ENCODE results near the gene TNFRSF6B. TPM values are rescaled to one million over a fixed set of nuclear protein-coding genes. Genes with fewer than 3 reads are reported as not detected.

TNFRSF6B gene
- total RNA-seq, 1 experiment from 2014 or later, result not detected

DNA sequence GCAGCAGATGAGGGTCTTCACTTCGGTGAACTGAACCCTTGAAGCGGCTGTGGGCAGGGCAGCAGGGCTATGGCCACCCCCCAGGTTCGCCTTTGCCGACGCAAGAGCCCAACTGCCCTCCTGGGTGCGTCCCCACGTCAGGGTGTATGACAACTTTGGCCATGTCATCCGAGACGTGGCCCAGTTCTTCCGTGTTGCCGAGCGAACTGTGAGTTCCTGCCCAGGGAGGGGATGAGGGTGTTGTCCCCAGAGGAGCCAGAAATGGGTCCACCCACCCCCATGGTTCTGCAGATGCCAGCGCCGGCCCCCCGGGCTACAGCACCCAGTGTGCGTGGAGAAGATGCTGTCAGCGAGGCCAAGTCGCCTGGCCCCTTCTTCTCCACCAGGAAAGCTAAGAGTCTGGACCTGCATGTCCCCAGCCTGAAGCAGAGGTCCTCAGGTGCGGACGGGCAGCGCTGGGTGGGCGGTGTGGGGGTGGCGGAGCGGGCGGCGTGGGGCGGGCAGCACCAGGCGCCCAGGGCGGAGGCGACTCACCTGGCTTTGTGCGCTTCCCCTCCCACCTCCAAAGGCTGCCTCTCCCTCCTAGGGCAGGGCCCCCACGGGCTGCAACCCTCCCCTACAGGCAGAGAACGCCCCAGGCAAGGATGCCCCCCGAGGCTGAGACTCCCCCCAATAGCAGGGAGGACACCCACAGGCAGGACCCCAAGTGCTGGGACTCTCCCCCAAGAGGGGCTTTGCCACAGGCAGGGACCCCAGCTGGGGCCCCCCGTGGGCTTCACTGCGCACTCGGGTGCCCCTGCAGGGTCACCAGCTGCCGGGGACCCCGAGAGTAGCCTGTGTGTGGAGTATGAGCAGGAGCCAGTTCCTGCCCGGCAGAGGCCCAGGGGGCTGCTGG, 6.2 kb upstream of the TNFRSF6B start:
- H3K79me2 ChIP-seq (ENCODE audit: low read depth), result no peaks in the 10 kb centered on the region
- H3K4me2 ChIP-seq, result peak overlapping the region; percentile 37; the same call in 1 of the 2 replicates
- BruUV-seq (replicated peaks), result no TSS peak
- peaks cover 41% of the 10 kb centered on the region for H3K4me1 ChIP-seq (replicated peaks; ENCODE audit: insufficient read depth)
- no peaks in the 10 kb centered on the region for H4K20me1 ChIP-seq (ENCODE audit: insufficient read depth)
- H3K27me3 ChIP-seq (ENCODE audit: insufficient read depth, low read depth), result no peaks in the 10 kb centered on the region
- no peak overlapping the region for H2AFZ ChIP-seq
- no peak for DNase-seq
- no peaks in the 10 kb centered on the region for H3K36me3 ChIP-seq (ENCODE audit: low read depth)
- intact Hi-C loops (cut with micrococcal nuclease; ENCODE audit: unreplicated experiment), result no loop called here
- H3K9me3 ChIP-seq (ENCODE audit: insufficient read depth, low read depth), result no peaks in the 10 kb centered on the region
- H3K4me3 ChIP-seq, result no peak overlapping the region
- TF ChIP-seq, protein P1, sequence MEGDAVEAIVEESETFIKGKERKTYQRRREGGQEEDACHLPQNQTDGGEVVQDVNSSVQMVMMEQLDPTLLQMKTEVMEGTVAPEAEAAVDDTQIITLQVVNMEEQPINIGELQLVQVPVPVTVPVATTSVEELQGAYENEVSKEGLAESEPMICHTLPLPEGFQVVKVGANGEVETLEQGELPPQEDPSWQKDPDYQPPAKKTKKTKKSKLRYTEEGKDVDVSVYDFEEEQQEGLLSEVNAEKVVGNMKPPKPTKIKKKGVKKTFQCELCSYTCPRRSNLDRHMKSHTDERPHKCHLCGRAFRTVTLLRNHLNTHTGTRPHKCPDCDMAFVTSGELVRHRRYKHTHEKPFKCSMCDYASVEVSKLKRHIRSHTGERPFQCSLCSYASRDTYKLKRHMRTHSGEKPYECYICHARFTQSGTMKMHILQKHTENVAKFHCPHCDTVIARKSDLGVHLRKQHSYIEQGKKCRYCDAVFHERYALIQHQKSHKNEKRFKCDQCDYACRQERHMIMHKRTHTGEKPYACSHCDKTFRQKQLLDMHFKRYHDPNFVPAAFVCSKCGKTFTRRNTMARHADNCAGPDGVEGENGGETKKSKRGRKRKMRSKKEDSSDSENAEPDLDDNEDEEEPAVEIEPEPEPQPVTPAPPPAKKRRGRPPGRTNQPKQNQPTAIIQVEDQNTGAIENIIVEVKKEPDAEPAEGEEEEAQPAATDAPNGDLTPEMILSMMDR (conservative IDR thresholded peaks at IDR 0.05), result no peak
- no peak for TF ChIP-seq EZH2 (IDR thresholded peaks at IDR 0.05; ENCODE audit: low read depth)
- ChIA-PET POLR2A (ENCODE audit: unreplicated experiment) (no interaction called here), CTCF (no interaction called here)
- peaks cover 35% of the 10 kb centered on the region for H3F3A ChIP-seq (ENCODE audit: insufficient read depth, low read depth)
- H3K27ac ChIP-seq, result no peak overlapping the region
- H3K9me2 ChIP-seq (ENCODE audit: insufficient read depth), result no peaks in the 10 kb centered on the region

DNA sequence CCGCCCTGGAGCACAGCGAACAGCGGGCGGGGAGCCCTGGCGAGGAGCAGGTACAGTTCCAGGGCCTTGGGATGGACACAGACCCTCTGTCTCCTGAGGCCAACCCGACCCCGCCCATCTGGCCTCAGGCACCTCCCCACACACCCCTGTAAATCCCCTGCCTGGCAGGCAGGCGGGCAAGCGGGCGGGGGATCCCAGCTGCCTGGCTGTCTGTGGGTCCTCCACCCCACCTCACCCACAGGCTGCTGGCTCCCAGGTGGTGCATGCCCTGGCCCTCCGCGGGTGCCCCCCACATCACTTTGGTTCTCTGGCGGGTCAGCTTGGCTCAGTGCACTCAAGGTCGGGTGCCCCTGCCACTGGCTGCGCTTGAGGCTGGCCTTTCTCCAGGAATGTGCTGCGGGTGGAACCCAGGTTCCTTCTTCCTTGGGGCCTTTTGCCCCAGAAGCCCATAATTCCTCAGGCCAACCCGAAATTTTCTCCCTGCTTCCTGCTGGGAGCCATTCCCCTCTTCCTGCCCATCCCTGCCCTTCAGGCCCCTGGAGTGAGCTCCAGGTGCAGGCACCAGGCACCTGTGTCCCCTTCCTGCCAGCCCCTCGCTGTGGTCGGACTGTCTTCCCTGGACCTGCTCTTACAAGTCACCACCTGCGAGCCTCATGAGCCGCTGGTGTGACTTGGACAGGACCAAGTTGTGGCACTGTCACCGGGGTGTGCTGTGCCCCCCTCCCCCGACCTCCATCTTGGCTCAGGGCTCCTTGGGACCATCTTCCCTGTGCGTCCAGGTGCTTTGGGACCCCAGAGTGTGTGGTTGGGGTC, 5.3 kb upstream of the TNFRSF6B start:
- TF ChIP-seq EZH2 (IDR thresholded peaks at IDR 0.05; ENCODE audit: low read depth), result no peak
- TF ChIP-seq, protein P1 (conservative IDR thresholded peaks at IDR 0.05), result no peak
- POLR2A ChIA-PET (ENCODE audit: unreplicated experiment), result no interaction called here

DNA sequence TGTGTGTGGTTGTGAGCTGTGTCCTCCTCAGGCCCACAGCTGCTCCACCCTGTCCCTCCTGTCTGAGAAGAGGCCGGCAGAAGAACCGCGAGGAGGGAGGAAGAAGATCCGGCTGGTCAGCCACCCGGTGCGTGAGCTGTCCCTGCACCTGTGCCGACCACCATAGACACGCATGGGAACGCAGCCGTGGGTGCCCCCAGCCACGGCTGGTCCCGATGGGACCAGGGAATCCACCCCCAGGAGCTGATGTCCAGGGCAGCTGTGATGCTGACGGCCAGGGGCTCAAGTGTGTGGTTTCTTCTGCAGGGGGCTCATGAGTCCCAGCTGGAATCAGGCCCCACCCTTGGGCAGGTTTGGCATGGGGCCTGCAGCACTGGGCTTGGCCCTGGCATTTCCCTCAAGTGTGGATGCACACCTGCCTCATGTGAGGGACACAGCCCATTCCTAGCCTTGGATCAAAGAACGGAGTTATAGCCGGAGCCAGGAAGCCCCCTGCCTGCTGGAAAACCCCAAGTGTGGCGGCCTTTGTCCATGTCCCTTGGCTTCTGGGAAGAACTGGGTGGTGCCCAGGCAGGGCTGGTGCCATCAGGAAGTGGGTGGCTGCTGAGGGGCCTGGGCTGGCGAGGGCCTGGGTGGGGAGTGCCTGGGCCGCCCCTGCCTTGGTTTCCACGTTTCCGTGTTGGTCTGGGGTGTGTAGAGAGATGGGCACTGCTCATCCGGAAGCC, 4.6 kb upstream of the TNFRSF6B start:
- ChIA-PET CTCF (interaction anchor here (0.6 kb wide), 1 partner anchor 102 kb away, joined by 5 read pairs; no protein-coding TSS in a partner anchor), POLR2A (ENCODE audit: unreplicated experiment) (no interaction called here)
- Histone ChIP-seq H3K27ac (0 out of 2 replicates have a peak overlapping the region, but pooled peaks have one; percentile 23), H4K20me1 (ENCODE audit: insufficient read depth) (no peaks in the 10 kb centered on the region), H3K9me2 (ENCODE audit: insufficient read depth) (no peaks in the 10 kb centered on the region), H2AFZ (no peak overlapping the region), H3K9me3 (ENCODE audit: insufficient read depth, low read depth) (no peaks in the 10 kb centered on the region), H3K4me2 (peak overlapping the region; percentile 37; the same call in 1 of the 2 replicates), H3K79me2 (ENCODE audit: low read depth) (no peaks in the 10 kb centered on the region), H3K36me3 (ENCODE audit: low read depth) (no peaks in the 10 kb centered on the region), H3F3A (ENCODE audit: insufficient read depth, low read depth) (peaks cover 37% of the 10 kb centered on the region), H3K4me3 (no peak overlapping the region), H3K4me1 (replicated peaks; ENCODE audit: insufficient read depth) (peaks cover 31% of the 10 kb centered on the region), H3K27me3 (ENCODE audit: insufficient read depth, low read depth) (no peaks in the 10 kb centered on the region)
- intact Hi-C loops (cut with micrococcal nuclease; ENCODE audit: unreplicated experiment), result no loop called here
- TF ChIP-seq EZH2 (IDR thresholded peaks at IDR 0.05; ENCODE audit: low read depth), result no peak
- TF ChIP-seq, protein P1 (conservative IDR thresholded peaks at IDR 0.05), result no peak
- no TSS peak for BruUV-seq (replicated peaks)
- no peak for DNase-seq

More for the DNA sequence above, 5.3 kb upstream of the TNFRSF6B start:
- no peaks in the 10 kb centered on the region for H3K27me3 ChIP-seq (ENCODE audit: insufficient read depth, low read depth)
- BruUV-seq (replicated peaks), result no TSS peak
- H3K4me3 ChIP-seq, result no peak overlapping the region
- no peaks in the 10 kb centered on the region for H4K20me1 ChIP-seq (ENCODE audit: insufficient read depth)
- peak overlapping the region; percentile 37 for H3K4me2 ChIP-seq
- peak overlapping the region; percentile 23; the same call in 1 of the 2 replicates for H3K27ac ChIP-seq
- H3K36me3 ChIP-seq (ENCODE audit: low read depth), result no peaks in the 10 kb centered on the region
- H3K79me2 ChIP-seq (ENCODE audit: low read depth), result no peaks in the 10 kb centered on the region
- CTCF ChIA-PET, result no interaction called here
- H3K9me2 ChIP-seq (ENCODE audit: insufficient read depth), result no peaks in the 10 kb centered on the region
- peaks cover 35% of the 10 kb centered on the region for H3F3A ChIP-seq (ENCODE audit: insufficient read depth, low read depth)
- no peaks in the 10 kb centered on the region for H3K9me3 ChIP-seq (ENCODE audit: insufficient read depth, low read depth)
- peaks cover 39% of the 10 kb centered on the region for H3K4me1 ChIP-seq (replicated peaks; ENCODE audit: insufficient read depth)
- no peak overlapping the region for H2AFZ ChIP-seq
- DNase-seq, result peak; percentile 39 to 61
- intact Hi-C loops (cut with micrococcal nuclease; ENCODE audit: unreplicated experiment), result no loop called here

All from PC-9 (cell line).